ENCODE results near the gene ZNRF1.

DNA sequence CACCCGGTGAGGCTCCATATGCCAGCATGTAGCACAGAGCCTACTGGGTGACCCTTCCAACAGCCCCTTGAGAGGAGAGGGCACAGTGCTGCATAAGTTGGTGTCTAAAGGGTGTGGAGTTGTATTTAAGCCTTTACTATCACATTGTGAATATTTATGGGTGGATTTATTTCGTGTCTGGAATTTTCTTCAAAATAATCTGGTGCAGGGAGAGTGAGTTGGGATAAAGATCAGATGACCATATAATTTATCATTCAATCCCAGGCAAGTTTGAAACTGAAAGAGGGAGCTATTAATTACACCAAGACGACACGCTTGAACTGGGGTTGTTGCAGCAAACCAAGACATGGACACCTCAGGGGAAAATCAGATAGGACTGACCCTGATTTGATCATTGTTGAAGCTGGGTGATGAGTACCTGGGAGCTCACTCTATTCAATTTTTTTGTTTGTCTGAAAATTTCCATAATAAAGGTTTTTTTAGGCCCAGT, 75.5 kb downstream of the ZNRF1 start:
- TF ChIP-seq, protein P1, sequence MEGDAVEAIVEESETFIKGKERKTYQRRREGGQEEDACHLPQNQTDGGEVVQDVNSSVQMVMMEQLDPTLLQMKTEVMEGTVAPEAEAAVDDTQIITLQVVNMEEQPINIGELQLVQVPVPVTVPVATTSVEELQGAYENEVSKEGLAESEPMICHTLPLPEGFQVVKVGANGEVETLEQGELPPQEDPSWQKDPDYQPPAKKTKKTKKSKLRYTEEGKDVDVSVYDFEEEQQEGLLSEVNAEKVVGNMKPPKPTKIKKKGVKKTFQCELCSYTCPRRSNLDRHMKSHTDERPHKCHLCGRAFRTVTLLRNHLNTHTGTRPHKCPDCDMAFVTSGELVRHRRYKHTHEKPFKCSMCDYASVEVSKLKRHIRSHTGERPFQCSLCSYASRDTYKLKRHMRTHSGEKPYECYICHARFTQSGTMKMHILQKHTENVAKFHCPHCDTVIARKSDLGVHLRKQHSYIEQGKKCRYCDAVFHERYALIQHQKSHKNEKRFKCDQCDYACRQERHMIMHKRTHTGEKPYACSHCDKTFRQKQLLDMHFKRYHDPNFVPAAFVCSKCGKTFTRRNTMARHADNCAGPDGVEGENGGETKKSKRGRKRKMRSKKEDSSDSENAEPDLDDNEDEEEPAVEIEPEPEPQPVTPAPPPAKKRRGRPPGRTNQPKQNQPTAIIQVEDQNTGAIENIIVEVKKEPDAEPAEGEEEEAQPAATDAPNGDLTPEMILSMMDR (IDR thresholded peaks at IDR 0.05; ENCODE audit: low read depth, low read length) = no peak
- no peak for TF ChIP-seq POLR2A (IDR thresholded peaks at IDR 0.05; ENCODE audit: extremely low read depth, insufficient read length)
- TF ChIP-seq, protein P2, sequence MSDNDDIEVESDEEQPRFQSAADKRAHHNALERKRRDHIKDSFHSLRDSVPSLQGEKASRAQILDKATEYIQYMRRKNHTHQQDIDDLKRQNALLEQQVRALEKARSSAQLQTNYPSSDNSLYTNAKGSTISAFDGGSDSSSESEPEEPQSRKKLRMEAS (IDR thresholded peaks at IDR 0.05; ENCODE audit: low read depth, low read length) = no peak
